HG03103 (cell line): ENCODE measurements around the gene BBOX1.

Experiments used
- ATAC-seq: cut with Tn5 transposase; IDR thresholded peaks from one replicate; pipeline ENCODE4 v1.9.1; 2021; ENCODE audit warnings: low read depth; ENCODE audit not compliant: unreplicated experiment

The BBOX1 gene

DNA sequence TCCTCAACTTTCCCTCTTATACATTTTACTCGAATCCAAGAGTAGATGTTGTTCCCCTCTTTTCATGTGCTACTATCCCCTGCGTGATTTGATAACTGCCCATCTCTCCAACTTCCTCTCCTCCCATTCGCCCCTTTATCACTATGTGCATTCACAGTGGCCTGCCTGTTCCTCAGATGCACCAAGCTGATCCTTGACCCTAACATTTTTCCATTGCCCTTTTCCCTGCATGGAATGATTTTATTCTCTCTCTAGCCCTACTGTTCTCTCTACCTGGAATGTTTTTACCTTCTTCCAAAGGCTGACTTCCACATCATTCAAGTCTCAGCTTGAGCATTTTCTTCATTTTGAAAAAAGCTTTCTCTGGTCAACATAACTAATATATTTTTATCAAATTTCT is 15.8 kb upstream of the BBOX1 start:
- no peak for ATAC-seq

DNA sequence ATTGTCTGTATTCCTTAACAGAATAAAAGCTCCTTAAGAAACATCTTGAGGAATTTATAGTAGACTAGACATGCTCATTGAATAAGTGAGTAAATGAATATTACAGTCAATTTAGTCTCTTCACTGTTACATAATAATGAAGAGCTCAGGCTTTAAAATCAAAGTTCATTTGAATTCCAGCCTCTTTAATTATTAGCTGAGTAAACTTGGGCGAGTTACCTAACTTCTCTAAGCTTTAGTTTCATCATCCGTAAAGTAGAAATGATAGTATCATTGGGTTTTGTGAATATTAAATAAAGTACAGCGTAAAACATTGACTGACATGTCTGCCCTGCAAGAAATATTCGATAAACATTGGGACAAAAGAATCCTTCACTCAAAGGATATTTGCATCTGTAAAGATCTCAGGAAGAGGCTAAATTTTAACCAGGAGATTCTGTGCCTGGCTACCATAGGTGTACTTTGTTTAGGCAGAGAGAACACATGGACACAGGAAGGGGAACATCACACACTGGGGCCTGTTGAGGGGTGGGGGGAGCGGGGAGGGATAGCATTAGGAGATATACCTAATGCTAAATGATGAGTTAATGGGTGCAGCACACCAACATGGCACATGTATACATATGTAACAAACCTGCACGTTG is 15.2 kb upstream of the BBOX1 start:
- no peak for ATAC-seq

DNA sequence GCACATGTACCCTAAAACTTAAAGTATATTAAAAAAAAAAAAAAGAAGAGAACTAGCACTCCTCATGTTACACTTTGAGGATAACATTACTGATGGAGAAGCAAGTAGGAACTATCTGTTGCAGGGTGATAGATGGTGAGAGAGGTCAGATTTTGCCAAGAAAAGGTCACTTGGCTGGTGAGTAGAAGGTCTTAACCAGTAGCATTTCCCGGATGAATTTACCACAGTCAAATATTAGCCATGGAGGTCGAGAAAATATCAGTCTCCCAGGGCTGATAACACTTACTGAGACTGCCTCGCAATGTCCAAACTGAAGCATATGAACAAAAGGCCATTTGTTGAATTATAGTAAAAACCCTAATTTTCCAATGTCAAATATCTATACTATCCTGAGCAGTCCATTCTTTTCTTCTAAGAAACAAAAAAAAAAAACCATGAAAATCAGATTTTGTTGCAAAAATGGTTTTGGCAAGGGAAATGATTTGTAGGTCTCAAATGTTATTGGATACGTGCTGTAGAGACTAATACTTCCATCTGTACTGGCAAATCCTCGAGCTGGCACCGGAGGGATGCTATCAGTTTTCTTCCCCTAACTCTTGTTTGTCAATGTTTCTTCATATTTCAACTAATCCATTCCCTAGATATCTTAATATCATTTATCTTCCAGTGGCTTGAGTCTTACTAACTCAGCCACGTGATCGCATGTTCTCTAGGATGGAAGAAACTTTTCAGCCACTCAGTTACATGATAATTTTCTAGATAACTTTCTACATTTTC is 14.5 kb upstream of the BBOX1 start:
- ATAC-seq = no peak

DNA sequence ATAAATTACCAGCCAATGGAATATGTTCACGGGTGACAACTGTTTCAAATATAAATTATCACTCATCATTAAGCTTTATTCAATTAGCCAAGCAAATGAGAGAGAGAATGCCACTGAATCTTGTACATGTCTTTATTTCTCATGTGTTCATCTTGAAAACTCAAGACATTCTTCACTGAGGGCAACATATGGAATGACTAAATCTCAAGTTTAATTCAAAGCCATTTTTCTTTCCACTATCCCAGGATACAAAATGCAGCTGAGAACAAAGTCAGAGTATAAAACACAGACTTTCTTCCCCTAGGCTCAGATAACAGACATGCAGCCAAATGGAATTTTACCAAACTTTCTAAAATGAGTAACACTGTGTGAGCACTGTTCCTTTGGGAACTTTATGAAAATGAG is 12.1 kb upstream of the BBOX1 start:
- no peak for ATAC-seq

DNA sequence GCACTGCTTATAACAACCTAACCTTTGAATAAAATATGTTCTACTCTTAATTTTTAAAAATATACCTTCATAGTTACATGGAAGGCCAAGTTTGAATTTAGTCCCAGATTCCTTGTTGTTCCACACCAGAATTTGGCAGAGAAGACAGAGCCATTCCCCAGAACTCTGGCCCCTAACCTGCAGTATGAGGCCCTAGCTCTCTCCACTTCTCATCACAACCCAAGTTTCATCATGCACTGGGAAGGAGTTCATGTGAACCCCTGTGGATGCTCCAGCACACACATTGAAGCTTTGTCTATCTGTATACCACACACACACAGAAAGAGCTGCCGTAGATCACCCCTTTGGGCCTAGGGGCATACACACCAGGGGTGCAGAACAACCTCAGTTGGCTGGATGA is 10.6 kb upstream of the BBOX1 start:
- no peak for ATAC-seq

DNA sequence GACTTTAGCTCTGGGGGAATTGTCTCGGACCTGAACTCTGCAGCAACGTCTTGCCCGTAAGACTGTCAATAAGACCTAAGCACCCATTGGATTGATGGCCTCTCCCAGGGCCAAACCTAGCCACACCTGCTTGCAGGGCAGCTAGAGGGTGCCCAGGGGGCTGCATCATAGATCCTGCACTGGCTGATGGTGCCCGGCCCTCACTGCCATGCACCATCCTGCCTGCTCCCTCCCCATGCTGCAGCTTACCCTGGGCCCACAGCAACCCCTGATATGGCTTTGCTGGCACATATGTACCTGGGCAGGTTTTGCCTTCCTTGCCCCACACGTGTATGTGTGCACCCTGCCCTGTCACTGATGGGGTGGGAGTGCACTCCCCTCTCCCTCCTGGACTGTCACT is 8.9 kb upstream of the BBOX1 start:
- ATAC-seq = no peak

DNA sequence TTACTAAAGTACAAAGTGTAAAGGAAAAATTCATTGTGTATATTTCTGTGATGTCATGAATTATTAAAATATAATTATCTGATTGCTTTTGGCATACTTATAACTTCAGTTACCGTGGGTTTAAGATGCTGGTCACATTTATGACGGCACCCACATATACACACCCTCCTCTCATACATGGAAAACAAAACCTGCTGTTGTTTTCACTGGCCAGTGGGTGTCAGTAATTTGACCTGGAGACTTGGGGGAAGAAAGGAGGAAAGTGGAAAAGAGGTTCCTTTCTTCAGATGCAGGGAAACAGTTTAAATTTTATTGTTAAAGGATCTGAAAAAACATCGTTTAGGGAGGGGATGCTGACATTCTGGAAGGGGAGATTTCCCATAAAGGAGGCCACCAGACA is 742 bp upstream of the BBOX1 start:
- no peak for ATAC-seq

DNA sequence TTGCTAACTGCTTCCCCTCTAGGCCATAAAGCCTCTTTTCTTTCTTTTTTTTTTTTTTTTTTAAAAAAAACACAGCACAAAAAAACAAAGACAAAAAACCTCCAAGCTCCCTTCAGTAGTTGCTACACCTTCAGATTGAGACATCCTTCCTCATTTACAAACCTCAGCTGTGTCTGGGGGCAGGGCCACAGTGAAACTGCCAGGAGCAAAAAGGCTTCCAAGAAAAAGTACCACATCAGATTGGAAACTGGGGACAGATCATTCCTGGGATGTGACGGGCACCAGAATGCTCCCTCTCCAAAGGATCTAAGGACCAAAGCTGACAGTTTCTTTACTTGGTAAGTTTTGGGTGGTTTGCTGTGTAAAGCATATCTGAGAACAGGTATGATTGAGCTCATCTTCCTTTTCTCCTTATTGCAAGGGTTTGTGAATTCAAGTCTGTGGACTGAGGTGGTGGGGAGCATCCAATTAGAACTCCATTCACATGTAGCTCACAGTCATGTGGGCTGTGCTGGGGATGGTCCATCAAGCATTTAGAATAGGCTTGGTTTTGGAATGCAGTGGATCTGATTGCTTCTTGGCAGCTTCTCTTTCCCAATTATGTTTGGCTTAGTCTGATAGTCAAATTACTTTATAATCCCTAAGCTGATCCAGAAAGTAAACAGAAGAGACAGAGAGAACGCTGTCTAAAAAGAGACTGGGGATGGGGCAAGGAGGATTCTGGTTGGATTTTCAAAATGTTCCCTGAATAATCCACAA is 705 bp downstream of the BBOX1 start:
- no peak for ATAC-seq

DNA sequence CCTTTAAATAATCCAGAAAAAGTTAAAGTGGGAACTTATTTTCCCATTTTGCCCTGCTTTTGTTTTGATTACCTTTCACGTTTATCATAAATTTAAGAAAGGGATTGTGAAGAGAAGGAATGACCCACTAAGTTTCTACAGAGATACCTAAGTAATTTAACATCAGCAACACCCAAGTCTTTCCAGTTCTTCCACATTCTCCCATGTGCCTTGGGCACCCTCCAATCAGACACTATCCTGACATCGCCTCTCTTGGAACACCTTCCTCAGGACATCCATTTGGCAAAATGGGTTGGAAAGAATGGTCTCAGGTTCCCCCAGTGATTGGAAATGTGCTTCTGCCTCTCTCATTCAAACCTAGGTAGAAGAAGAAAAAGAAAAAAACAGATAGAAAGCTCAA is 6.3 kb downstream of the BBOX1 start:
- no peak for ATAC-seq

DNA sequence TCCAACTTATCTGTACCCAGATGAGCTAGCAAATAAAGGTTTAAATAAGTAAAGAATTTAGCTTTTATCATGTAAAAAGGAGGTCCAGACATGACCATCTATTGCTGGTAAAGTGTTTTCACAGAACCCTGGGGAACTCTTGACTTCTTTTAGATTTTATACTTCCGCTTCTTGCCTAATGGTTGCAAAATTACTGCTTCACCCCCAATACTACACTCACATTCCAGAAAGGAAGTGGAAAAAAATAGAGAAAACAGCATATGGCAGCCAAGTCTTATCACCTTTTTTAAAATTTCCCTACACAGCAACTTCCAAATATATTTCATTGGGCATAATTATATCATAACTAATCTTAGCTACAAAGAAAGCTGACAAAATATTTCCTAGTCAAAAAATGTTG is 12.1 kb downstream of the BBOX1 start:
- no peak for ATAC-seq

DNA sequence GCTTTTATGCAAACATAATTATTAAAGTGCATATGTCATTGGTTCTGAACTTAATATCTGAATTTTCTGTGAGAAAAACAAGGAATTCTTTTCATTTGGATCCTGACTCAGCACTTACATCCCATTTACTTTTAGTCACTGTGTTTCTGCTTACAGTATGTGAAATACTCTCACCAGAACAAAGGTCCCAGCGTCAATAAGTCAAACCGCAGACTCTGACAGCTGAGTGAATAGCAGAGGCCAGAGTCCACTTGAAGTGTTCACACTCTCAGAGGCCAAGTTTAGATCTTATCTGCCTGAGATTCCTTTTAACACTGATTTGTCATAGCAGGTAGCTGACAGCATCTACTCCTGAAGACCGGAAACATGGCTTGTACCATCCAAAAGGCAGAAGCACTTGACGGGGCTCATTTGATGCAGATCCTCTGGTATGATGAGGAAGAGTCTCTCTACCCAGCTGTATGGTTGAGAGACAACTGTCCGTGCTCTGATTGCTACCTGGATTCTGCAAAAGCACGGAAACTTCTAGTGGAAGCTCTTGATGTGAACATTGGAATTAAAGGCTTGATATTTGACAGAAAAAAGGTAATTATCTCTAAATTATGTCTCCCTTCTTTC is 14.6 kb downstream of the BBOX1 start:
- no peak for ATAC-seq

DNA sequence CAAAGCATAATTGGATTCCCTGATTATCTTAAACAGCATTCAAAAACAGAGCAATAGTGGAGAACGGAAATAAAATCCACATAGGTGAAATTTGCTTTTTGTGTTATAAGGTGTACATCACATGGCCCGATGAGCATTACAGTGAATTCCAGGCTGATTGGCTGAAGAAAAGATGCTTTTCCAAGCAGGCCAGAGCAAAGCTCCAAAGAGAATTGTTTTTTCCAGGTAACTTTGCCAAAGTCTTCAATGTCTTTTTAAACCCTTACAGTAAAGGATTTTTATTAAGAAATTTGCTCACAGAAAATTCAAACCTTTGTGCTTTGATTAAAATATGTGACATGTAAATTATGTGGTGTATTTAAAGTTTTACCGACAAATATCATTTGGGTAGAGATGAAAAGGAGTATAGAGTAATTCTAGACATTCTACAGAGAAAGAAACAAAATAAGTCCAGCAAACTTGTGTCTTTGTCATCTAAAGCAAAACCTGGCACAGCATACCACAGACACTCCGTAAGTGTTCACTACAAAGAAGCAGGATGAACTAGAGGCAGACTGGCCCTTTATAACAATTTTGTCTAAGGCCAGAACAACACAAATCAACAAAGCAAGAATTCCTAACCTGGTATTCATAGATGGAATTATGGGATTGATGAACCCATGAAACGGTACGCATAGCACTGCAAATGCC is 16.6 kb downstream of the BBOX1 start:
- no peak for ATAC-seq

DNA sequence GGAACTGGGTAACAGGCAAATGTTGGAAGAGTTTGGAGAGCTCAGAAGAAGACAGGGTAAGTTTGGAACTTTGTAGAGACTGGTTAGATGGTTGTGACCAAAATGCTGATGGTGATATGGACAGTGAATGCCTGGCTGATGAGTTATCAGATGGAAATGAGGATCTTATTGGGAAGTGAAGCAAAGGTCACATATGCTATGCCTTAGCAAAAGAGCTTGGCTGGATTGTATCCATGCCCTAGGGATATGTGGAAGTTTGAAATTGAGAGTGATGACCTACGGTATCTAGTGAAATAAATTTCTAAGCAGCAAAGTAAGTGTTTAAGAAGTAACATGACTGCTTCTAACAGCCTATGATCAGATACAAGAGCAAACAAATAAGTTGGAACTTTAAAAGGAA is 17.8 kb downstream of the BBOX1 start:
- no peak for ATAC-seq

DNA sequence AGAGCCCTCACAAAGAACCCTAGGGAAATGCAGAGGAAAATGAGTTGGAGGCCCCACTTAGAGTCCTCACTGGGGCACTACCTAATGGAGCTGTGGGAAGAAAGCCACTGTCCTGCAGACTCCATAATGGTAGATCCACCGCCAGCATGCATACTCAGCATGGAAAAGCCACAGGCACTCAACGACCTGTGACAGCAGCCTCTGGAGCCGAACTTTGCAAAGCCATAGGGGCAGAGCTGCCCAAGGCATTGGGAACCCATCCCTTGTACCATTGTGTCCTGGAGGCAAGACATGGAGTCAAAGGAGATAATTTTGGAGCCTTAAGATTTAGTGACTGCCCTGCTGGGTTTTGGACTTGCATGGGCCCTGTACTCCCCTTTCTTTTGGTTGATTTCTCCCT is 18.8 kb downstream of the BBOX1 start:
- ATAC-seq = no peak

DNA sequence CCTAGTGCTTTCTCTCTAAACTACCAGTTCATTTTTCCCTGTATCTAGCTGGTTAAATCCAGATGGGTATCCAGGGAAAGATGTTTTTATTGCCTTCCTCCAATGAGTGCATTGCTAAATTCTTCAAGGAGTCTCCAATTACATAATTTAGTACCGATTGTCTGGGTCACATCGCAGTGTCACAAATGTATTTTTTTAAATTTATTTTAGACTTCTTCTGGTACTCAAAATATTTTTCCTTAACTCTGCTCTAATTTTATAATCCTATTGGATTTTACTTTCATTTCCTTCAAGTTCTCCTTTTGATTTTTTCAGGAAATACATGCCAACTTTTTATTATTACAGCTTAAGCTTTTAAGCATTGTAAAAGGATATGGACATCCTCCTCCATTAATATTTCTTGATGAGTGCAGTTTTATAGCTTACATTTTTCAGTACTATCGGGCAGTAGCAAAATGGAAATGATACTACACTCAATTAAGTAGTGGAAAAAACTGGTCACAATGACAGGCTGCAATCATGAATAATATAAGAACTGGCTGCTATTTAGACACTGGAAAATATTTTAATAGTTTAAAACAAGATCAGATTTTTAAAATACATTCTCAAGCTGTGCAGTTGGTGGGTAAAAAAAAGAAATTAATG is 20.3 kb downstream of the BBOX1 start:
- ATAC-seq = no peak

DNA sequence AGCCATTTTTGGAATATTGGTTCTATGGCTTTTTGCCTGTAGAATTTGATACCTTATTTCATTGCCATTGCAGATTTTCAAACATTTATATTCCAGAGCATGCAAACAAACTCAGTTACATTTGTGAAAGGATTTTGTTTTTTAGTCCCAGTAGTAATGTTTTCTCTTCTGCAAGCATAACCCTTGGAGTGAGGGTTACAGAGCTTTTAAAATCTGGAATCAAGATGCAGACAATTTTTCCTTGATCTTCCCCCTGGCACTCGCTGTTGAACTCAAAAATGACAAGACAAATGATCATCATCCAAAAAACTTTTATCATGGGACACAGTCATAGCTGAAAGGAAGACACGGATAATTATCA is 20.8 kb downstream of the BBOX1 start:
- ATAC-seq = no peak

DNA sequence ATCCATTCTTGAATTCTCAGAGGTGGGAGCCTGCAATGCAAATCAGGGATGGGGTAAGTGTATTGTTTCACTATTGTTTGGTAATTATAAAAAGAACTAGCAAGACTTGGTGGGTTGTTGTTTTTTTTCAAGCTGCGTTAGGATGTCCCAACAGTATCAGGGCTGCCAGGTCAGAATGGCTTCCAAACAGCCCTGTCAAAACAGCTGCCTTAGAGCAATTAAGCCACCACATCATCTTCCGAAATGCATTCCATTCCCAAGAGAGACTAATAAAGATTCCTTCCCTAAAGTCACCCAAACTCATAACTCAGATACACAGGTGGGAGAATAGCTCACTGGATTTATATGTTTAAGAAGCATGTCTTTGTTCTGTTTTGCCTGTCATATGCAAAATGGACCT is 23.5 kb downstream of the BBOX1 start:
- ATAC-seq = no peak

DNA sequence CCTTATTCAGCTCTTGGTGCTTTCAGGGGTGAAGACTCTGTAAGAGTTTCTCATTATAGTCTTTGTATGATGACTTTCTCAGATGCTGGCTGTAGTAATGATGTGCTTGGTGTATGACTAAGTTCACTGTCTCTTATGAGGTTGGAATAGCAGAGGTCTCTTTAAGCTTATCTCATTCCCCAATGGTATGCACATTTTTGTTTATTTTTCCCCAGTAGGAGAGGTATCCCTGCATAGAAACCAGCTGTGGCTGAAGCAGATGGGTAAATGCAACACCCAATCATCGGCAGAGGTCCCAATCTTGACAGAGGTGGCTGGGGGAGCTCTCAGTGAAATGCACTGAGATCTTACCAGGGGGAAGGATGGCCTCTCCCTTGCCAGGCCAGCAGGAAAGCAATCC is 34.6 kb downstream of the BBOX1 start:
- ATAC-seq = no peak

DNA sequence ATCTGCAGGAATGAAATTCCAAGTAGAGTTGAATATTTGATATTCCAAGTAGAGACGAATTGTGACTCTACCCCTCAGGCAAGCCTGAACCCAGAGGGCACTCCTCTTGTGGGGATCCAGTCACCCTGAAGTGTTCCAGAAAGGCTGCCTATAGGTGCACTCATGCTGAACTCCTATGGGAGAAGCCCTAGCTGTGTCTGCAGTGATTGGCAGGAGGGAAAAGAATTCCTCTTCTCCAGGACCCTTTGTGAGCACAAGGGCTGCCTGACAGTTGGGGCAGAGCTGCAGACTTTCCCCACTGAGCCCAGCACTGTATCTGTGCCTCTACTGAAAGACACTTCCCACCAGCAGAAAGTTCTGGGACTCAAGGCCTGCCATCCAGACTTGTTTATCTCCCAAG is 35.0 kb downstream of the BBOX1 start:
- no peak for ATAC-seq

DNA sequence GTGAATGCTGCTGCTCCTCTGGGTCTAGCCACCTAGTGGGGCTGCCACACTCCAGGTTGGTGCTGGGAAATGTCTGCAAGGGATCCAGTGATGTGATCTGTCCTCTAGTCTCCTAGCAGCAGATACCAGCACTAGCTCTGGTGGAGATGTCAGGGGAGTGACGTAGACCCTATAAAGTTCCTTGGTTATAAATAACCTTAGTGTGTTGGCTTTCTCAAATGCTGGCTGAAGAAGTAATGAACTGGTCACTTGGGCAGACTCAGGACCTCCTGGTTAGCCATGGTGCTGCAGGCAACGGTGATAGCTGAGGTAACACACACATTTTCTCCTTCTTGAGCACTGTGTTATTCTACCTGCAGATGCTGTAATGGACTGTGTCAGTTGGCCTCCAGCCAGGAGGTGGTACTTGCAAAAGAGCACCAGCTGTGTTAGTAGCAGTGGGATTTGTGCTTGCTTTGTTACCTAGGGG is 35.5 kb downstream of the BBOX1 start:
- ATAC-seq = no peak
